GM23338 (cell line): Measurements from ENCODE around the gene FFAR2. TPM values are rescaled to one million over a fixed set of nuclear protein-coding genes. Genes with fewer than 3 reads are reported as not detected.

ENCODE experiments used
- ATAC-seq: fragments of 200-7000 bp; cut with Tn5 transposase; 3 replicates; pipeline ENCODE4 v1.9.1; 2020
- DNase-seq: peaks from one replicate; pipeline ENCODE4 v3.0.0-alpha.2; 2015; ENCODE audit warnings: low spot score
- H2AFZ ChIP-seq: fragments of 200-600 bp; sonication (generic); 2 replicates; pipeline ENCODE4 v1.8.0; 2016; ENCODE audit warnings: antibody characterized with exemption, mild to moderate bottlenecking, moderate library complexity
- H3F3A ChIP-seq: fragments of 200-600 bp; sonication (generic); replicated peaks from 2 replicates; pipeline ENCODE4 v1.8.0; 2017; ENCODE audit warnings: antibody characterized with exemption, mixed run types, low read depth
- H3K27ac ChIP-seq: fragments of 200-600 bp; sonication (generic); 2 replicates; pipeline ENCODE4 v1.6.1; 2016; ENCODE audit warnings: low read depth
- H3K27me3 ChIP-seq: fragments of 200-600 bp; sonication (generic); 2 replicates; pipeline ENCODE4 v1.8.0; 2016; ENCODE audit warnings: mild to moderate bottlenecking, mixed run types, moderate library complexity; ENCODE audit not compliant: insufficient read depth
- H3K36me3 ChIP-seq: fragments of 200-600 bp; sonication (generic); 2 replicates; pipeline ENCODE4 v1.8.0; 2016; ENCODE audit warnings: mild to moderate bottlenecking; ENCODE audit not compliant: insufficient read depth
- H3K4me1 ChIP-seq: fragments of 200-600 bp; sonication (generic); 2 replicates; pipeline ENCODE4 v1.8.0; 2016; ENCODE audit warnings: mild to moderate bottlenecking, moderate library complexity; ENCODE audit not compliant: insufficient read depth
- H3K4me2 ChIP-seq: fragments of 200-600 bp; sonication (generic); 2 replicates; pipeline ENCODE4 v1.7.1; 2017; ENCODE audit warnings: mixed run types
- H3K4me3 ChIP-seq: fragments of 200-600 bp; sonication (generic); 2 replicates; pipeline ENCODE4 v1.6.1; 2016; ENCODE audit warnings: mixed run types
- H3K79me2 ChIP-seq: fragments of 200-600 bp; sonication (generic); replicated peaks from 2 replicates; pipeline ENCODE4 v1.8.0; 2017; ENCODE audit warnings: mild to moderate bottlenecking; ENCODE audit not compliant: insufficient read depth
- H3K9me2 ChIP-seq: fragments of 200-600 bp; sonication (generic); 2 replicates; pipeline ENCODE4 v1.8.0; 2017; ENCODE audit not compliant: insufficient read depth
- H4K20me1 ChIP-seq: fragments of 200-600 bp; sonication (generic); replicated peaks from 2 replicates; pipeline ENCODE4 v1.8.0; 2017; ENCODE audit warnings: mild to moderate bottlenecking; ENCODE audit not compliant: insufficient read depth
- H3K27ac Mint-ChIP-seq: 2 replicates; pipeline ENCODE4 v1.8.0; 2020; ENCODE audit warnings: inconsistent platforms, mild to moderate bottlenecking, moderate library complexity, mixed read lengths
- H3K27me3 Mint-ChIP-seq: 3 replicates; pipeline ENCODE4 v1.8.0; 2022; ENCODE audit warnings: low read depth, mild to moderate bottlenecking, moderate library complexity, mixed read lengths, inconsistent platforms; ENCODE audit not compliant: insufficient read depth, poor library complexity
- H3K36me3 Mint-ChIP-seq: 3 replicates; pipeline ENCODE4 v1.8.0; 2021; ENCODE audit warnings: low read depth, mild to moderate bottlenecking, inconsistent platforms, moderate library complexity, mixed read lengths
- H3K4me1 Mint-ChIP-seq: 3 replicates; pipeline ENCODE4 v1.8.0; 2020; ENCODE audit warnings: mild to moderate bottlenecking, inconsistent platforms, mixed read lengths
- H3K4me3 Mint-ChIP-seq: 3 replicates; pipeline ENCODE4 v1.8.0; 2021; ENCODE audit warnings: moderate library complexity, mild to moderate bottlenecking, inconsistent platforms, mixed read lengths
- H3K9me3 Mint-ChIP-seq: 3 replicates; pipeline ENCODE4 v1.8.0; 2020; ENCODE audit warnings: moderate library complexity, mild to moderate bottlenecking, inconsistent platforms, mixed read lengths
- CTCF ChIP-seq, 2 experiments: fragments of 200-600 bp in 1 of 2; sonication (generic) in 1 of 2; conservative IDR thresholded peaks; 2 replicates each; pipeline versions ENCODE4 v1.5.1 to v1.6.1; 2016 to 2017; ENCODE audit warnings: antibody characterized with exemption in 2 of 2, low read depth in 2 of 2, mild to moderate bottlenecking in 2 of 2, moderate library complexity in 1 of 2
- EZH2 ChIP-seq: fragments of 200-600 bp; sonication (generic); IDR thresholded peaks from one replicate; pipeline ENCODE4 v1.8.0; 2017; ENCODE audit warnings: antibody characterized with exemption, mild to moderate bottlenecking, low read depth; ENCODE audit not compliant: unreplicated experiment
- EZH2phosphoT487 ChIP-seq: fragments of 200-600 bp; sonication (generic); IDR thresholded peaks from one replicate; pipeline ENCODE4 v1.8.1; 2018; ENCODE audit warnings: antibody characterized with exemption; ENCODE audit not compliant: unreplicated experiment
- JUNB ChIP-seq: IDR thresholded peaks from one replicate; pipeline ENCODE4 v1.6.1; 2016; ENCODE audit warnings: antibody characterized with exemption; ENCODE audit not compliant: unreplicated experiment
- NANOG ChIP-seq: IDR thresholded peaks from 2 replicates; pipeline ENCODE4 v1.6.1; 2016; ENCODE audit warnings: antibody characterized with exemption, borderline replicate concordance
- POLR2AphosphoS5 ChIP-seq: IDR thresholded peaks from 2 replicates; pipeline ENCODE4 v1.6.1; 2016; ENCODE audit warnings: antibody characterized with exemption, low read depth
- REST ChIP-seq: IDR thresholded peaks from one replicate; pipeline ENCODE4 v1.6.1; 2018; ENCODE audit warnings: antibody characterized with exemption; ENCODE audit not compliant: unreplicated experiment
- STAT1 ChIP-seq: IDR thresholded peaks from one replicate; pipeline ENCODE4 v1.6.1; 2016; ENCODE audit warnings: antibody characterized with exemption; ENCODE audit not compliant: unreplicated experiment
- ZNF114 ChIP-seq: fragments of 250-450 bp; sonication (Bioruptor Pico); IDR thresholded peaks from 2 replicates; pipeline ENCODE4 v1.5.0; 2020; ENCODE audit warnings: mild to moderate bottlenecking, moderate library complexity
- ZNF331 ChIP-seq: fragments of 250-450 bp; sonication (Bioruptor Pico); IDR thresholded peaks from 2 replicates; pipeline ENCODE4 v1.5.0; 2020; ENCODE audit warnings: low read depth, mild to moderate bottlenecking, moderate library complexity
- polyA plus RNA-seq: library from polyadenylated mRNA; unstranded; fragments of >200 nt; fragmentation: Nextera tagmentation; extraction: Ambion mirVana; gene quantifications from 2 replicates; pipeline ENCODE4 v1.2.1, GENCODE V29; 2016
- total RNA-seq: library from RNA; depleted of rRNA; stranded (reverse); fragments of >200 nt; shearing (Covaris generic); gene quantifications from 2 replicates; pipeline ENCODE4 v1.2.3, GENCODE V29; 2014
- TF ChIP-seq, protein P1 (sequence below): fragments of 250-450 bp; sonication (Bioruptor Pico); IDR thresholded peaks from 2 replicates; pipeline ENCODE4 v1.5.0; 2020; ENCODE audit warnings: mild to moderate bottlenecking, moderate library complexity
- TF ChIP-seq, protein P2 (sequence below): IDR thresholded peaks from 2 replicates; pipeline ENCODE4 v1.6.1; 2016; ENCODE audit warnings: antibody characterized with exemption

FFAR2 gene
- total and polyA plus RNA-seq, 2 experiments from 2014 or later, result not detected

- TF ChIP-seq, protein P1, sequence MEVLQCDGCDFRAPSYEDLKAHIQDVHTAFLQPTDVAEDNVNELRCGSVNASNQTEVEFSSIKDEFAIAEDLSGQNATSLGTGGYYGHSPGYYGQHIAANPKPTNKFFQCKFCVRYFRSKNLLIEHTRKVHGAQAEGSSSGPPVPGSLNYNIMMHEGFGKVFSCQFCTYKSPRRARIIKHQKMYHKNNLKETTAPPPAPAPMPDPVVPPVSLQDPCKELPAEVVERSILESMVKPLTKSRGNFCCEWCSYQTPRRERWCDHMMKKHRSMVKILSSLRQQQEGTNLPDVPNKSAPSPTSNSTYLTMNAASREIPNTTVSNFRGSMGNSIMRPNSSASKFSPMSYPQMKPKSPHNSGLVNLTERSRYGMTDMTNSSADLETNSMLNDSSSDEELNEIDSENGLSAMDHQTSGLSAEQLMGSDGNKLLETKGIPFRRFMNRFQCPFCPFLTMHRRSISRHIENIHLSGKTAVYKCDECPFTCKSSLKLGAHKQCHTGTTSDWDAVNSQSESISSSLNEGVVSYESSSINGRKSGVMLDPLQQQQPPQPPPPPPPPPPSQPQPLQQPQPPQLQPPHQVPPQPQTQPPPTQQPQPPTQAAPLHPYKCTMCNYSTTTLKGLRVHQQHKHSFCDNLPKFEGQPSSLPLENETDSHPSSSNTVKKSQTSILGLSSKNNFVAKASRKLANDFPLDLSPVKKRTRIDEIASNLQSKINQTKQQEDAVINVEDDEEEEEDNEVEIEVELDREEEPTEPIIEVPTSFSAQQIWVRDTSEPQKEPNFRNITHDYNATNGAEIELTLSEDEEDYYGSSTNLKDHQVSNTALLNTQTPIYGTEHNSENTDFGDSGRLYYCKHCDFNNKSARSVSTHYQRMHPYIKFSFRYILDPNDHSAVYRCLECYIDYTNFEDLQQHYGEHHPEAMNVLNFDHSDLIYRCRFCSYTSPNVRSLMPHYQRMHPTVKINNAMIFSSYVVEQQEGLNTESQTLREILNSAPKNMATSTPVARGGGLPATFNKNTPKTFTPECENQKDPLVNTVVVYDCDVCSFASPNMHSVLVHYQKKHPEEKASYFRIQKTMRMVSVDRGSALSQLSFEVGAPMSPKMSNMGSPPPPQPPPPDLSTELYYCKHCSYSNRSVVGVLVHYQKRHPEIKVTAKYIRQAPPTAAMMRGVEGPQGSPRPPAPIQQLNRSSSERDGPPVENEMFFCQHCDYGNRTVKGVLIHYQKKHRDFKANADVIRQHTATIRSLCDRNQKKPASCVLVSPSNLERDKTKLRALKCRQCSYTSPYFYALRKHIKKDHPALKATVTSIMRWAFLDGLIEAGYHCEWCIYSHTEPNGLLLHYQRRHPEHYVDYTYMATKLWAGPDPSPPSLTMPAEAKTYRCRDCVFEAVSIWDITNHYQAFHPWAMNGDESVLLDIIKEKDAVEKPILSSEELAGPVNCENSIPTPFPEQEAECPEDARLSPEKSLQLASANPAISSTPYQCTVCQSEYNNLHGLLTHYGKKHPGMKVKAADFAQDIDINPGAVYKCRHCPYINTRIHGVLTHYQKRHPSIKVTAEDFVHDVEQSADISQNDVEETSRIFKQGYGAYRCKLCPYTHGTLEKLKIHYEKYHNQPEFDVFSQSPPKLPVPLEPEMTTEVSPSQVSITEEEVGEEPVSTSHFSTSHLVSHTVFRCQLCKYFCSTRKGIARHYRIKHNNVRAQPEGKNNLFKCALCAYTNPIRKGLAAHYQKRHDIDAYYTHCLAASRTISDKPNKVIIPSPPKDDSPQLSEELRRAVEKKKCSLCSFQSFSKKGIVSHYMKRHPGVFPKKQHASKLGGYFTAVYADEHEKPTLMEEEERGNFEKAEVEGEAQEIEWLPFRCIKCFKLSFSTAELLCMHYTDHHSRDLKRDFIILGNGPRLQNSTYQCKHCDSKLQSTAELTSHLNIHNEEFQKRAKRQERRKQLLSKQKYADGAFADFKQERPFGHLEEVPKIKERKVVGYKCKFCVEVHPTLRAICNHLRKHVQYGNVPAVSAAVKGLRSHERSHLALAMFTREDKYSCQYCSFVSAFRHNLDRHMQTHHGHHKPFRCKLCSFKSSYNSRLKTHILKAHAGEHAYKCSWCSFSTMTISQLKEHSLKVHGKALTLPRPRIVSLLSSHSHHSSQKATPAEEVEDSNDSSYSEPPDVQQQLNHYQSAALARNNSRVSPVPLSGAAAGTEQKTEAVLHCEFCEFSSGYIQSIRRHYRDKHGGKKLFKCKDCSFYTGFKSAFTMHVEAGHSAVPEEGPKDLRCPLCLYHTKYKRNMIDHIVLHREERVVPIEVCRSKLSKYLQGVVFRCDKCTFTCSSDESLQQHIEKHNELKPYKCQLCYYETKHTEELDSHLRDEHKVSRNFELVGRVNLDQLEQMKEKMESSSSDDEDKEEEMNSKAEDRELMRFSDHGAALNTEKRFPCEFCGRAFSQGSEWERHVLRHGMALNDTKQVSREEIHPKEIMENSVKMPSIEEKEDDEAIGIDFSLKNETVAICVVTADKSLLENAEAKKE, result no peak
- no peak for TF ChIP-seq STAT1
Observed at GRCh38 chr19:35457173-35457572, 9.1 kb downstream of the FFAR2 start (continued).

- Histone ChIP-seq H3K4me3 (no peak overlapping the region), H2AFZ (no peak overlapping the region), H4K20me1 (no peaks in the 10 kb centered on the region), H3K36me3 (no peaks in the 10 kb centered on the region), H3K9me2 (no peaks in the 10 kb centered on the region), H3F3A (no peaks in the 10 kb centered on the region), H3K4me1 (no peaks in the 10 kb centered on the region), H3K4me2 (no peak overlapping the region), H3K79me2 (no peaks in the 10 kb centered on the region), H3K27ac (no peak overlapping the region), H3K27me3 (no peaks in the 10 kb centered on the region)
- no peaks in the 10 kb centered on the region for H3K36me3 Mint-ChIP-seq
- peaks cover 3% of the 10 kb centered on the region for H3K4me1 Mint-ChIP-seq
- ATAC-seq, result no peak
- peaks cover 7% of the 10 kb centered on the region for H3K27me3 Mint-ChIP-seq
- H3K9me3 Mint-ChIP-seq, result no peaks in the 10 kb centered on the region
- H3K27ac Mint-ChIP-seq, result no peak overlapping the region
- DNase-seq, result no peak
- no peak overlapping the region for H3K4me3 Mint-ChIP-seq
- TF ChIP-seq ZNF114 (CRISPR knock-in tag), result no peak
- no peak for TF ChIP-seq ZNF331 (CRISPR knock-in tag)
- TF ChIP-seq STAT1, result no peak
- no peak for TF ChIP-seq JUNB
- TF ChIP-seq CTCF (conservative IDR thresholded peaks at IDR 0.05; ENCODE audit: low read depth in 2 of 2), result no peak
- TF ChIP-seq, protein P2, sequence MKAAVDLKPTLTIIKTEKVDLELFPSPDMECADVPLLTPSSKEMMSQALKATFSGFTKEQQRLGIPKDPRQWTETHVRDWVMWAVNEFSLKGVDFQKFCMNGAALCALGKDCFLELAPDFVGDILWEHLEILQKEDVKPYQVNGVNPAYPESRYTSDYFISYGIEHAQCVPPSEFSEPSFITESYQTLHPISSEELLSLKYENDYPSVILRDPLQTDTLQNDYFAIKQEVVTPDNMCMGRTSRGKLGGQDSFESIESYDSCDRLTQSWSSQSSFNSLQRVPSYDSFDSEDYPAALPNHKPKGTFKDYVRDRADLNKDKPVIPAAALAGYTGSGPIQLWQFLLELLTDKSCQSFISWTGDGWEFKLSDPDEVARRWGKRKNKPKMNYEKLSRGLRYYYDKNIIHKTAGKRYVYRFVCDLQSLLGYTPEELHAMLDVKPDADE, result no peak
- TF ChIP-seq EZH2phosphoT487, result no peak
- no peak for TF ChIP-seq EZH2
- no peak for TF ChIP-seq POLR2AphosphoS5
- no peak for TF ChIP-seq NANOG
- TF ChIP-seq REST, result no peak
Observed at GRCh38 chr19:35458192-35458591, 10.1 kb downstream of the FFAR2 start.
